HFFc6 (cell line): ENCODE results near the gene VSTM2B. TPM values are rescaled to one million over a fixed set of nuclear protein-coding genes. Genes with fewer than 3 reads are reported as not detected.

Experiments used
- DNase-seq: peaks from one replicate; pipeline ENCODE4 v3.0.0-alpha.2; 2018
- H3K27ac Mint-ChIP-seq: 2 replicates; pipeline ENCODE4 v1.8.0; 2020; ENCODE audit warnings: mild to moderate bottlenecking, mixed read lengths
- H3K27me3 Mint-ChIP-seq: 2 replicates; pipeline ENCODE4 v1.8.0; 2021; ENCODE audit warnings: mild to moderate bottlenecking, moderate library complexity, mixed read lengths; ENCODE audit not compliant: insufficient read depth
- H3K36me3 Mint-ChIP-seq: 2 replicates; pipeline ENCODE4 v1.8.0; 2021; ENCODE audit warnings: low read depth, mixed read lengths
- H3K4me1 Mint-ChIP-seq: 2 replicates; pipeline ENCODE4 v1.8.0; 2020; ENCODE audit warnings: low read depth, mixed read lengths
- H3K4me3 Mint-ChIP-seq: 2 replicates; pipeline ENCODE4 v1.8.0; 2020; ENCODE audit warnings: mild to moderate bottlenecking, moderate library complexity, mixed read lengths
- H3K9me3 Mint-ChIP-seq: 2 replicates; pipeline ENCODE4 v1.8.0; 2020; ENCODE audit warnings: mild to moderate bottlenecking, mixed read lengths
- total RNA-seq, 6 experiments: library from RNA; stranded (reverse); fragmentation: NEBNext Ultra II Directional; extraction: Animal tissue kit (Norgen Biotek cat#: 25700); gene quantifications; 2 replicates in 1 of 6; 3 replicates in 5 of 6; pipeline ENCODE4 v1.2.3, GENCODE V29; 2021
- TF ChIP-seq, protein P1 (sequence below): fragments of 200-600 bp; sonication (generic); IDR thresholded peaks from 2 replicates; pipeline ENCODE4 v1.5.0; 2021; ENCODE audit warnings: antibody characterized with exemption, mild to moderate bottlenecking

Gene VSTM2B
- total RNA-seq, 6 experiments from 2014 or later = not detected

GRCh38 chr19:29497241-29497640 is 28.6 kb upstream of the VSTM2B start:
- Mint-ChIP-seq H3K4me3 (no peak overlapping the region), H3K27me3 (peaks cover 3% of the 10 kb centered on the region), H3K9me3 (peaks cover 5% of the 10 kb centered on the region; the same call in 1 of the 2 replicates), H3K4me1 (peaks cover 9% of the 10 kb centered on the region; the same call in 1 of the 2 replicates), H3K36me3 (no peaks in the 10 kb centered on the region), H3K27ac (no peak overlapping the region)
- TF ChIP-seq, protein P1, sequence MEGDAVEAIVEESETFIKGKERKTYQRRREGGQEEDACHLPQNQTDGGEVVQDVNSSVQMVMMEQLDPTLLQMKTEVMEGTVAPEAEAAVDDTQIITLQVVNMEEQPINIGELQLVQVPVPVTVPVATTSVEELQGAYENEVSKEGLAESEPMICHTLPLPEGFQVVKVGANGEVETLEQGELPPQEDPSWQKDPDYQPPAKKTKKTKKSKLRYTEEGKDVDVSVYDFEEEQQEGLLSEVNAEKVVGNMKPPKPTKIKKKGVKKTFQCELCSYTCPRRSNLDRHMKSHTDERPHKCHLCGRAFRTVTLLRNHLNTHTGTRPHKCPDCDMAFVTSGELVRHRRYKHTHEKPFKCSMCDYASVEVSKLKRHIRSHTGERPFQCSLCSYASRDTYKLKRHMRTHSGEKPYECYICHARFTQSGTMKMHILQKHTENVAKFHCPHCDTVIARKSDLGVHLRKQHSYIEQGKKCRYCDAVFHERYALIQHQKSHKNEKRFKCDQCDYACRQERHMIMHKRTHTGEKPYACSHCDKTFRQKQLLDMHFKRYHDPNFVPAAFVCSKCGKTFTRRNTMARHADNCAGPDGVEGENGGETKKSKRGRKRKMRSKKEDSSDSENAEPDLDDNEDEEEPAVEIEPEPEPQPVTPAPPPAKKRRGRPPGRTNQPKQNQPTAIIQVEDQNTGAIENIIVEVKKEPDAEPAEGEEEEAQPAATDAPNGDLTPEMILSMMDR = no peak
- no peak for DNase-seq

GRCh38 chr19:29497686-29498436 is 27.9 kb upstream of the VSTM2B start:
- no peak overlapping the region for H3K4me3 Mint-ChIP-seq
- H3K36me3 Mint-ChIP-seq = no peaks in the 10 kb centered on the region
- H3K27me3 Mint-ChIP-seq = peaks cover 5% of the 10 kb centered on the region
- peaks cover 5% of the 10 kb centered on the region; the same call in 1 of the 2 replicates for H3K9me3 Mint-ChIP-seq
- peaks cover 4% of the 10 kb centered on the region; the same call in 1 of the 2 replicates for H3K4me1 Mint-ChIP-seq
- TF ChIP-seq, protein P1 = no peak
- no peak for DNase-seq
- H3K27ac Mint-ChIP-seq = no peak overlapping the region

GRCh38 chr19:29499261-29499920 is 26.4 kb upstream of the VSTM2B start:
- H3K4me3 Mint-ChIP-seq = no peak overlapping the region
- H3K4me1 Mint-ChIP-seq = no peaks in the 10 kb centered on the region
- peaks cover 8% of the 10 kb centered on the region; the same call in 1 of the 2 replicates for H3K9me3 Mint-ChIP-seq
- peaks cover 6% of the 10 kb centered on the region; the same call in 1 of the 2 replicates for H3K36me3 Mint-ChIP-seq
- TF ChIP-seq, protein P1 = no peak
- DNase-seq = no peak
- no peak overlapping the region for H3K27ac Mint-ChIP-seq
- H3K27me3 Mint-ChIP-seq = peaks cover 6% of the 10 kb centered on the region

DNA sequence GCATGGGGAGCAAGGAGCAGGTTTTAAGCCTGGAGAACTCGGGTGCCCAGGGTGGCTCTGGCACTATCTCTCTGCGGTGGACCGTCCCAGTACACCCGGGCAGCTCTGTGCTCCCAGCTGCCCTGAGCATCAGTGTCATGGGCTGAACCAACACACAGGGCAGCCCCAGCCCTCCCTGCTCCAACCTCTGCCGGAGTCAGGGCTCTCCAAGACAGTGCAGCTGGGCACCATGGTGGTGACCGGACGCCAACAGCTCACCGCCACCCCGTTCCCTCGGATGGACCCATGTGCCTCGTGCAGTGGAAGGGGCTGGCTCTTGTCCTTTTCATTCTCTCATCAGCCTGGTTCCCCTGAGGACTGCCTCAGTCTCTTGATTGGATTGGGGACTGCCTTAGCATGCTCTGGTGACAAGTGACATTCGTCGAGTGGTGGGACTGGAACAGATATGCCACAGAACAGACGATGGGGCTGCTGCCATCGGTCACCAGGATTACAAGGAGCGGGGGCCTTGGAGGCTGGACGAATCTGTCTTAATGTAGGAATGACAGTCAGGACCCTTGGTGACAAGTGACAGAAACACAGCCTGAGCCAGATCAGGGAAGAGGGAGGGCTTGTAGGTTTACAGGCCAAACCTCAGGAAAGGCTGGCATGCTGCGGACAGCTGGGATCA is 25.7 kb upstream of the VSTM2B start:
- TF ChIP-seq, protein P1 = no peak
- H3K27ac Mint-ChIP-seq = no peak overlapping the region
- DNase-seq = no peak

GRCh38 chr19:29501816-29502580 is 23.8 kb upstream of the VSTM2B start:
- H3K36me3 Mint-ChIP-seq = peaks cover 6% of the 10 kb centered on the region; the same call in 1 of the 2 replicates
- peaks cover 12% of the 10 kb centered on the region; the same call in 1 of the 2 replicates for H3K9me3 Mint-ChIP-seq
- TF ChIP-seq, protein P1 = no peak
- DNase-seq = no peak
- H3K27me3 Mint-ChIP-seq = peaks cover 6% of the 10 kb centered on the region
- H3K4me3 Mint-ChIP-seq = no peak overlapping the region
- H3K27ac Mint-ChIP-seq = no peak overlapping the region
- H3K4me1 Mint-ChIP-seq = no peaks in the 10 kb centered on the region

More for the DNA sequence above, 25.7 kb upstream of the VSTM2B start:
- Mint-ChIP-seq H3K4me1 (no peaks in the 10 kb centered on the region), H3K4me3 (no peak overlapping the region), H3K36me3 (peaks cover 6% of the 10 kb centered on the region; the same call in 1 of the 2 replicates), H3K27me3 (peaks cover 6% of the 10 kb centered on the region), H3K9me3 (peaks cover 8% of the 10 kb centered on the region; the same call in 1 of the 2 replicates)
